HG03039 (cell line): Measurements from ENCODE around the gene PCSK6.

Experiments
- ATAC-seq: cut with Tn5 transposase; IDR thresholded peaks from one replicate; pipeline ENCODE4 v1.9.1; 2021; ENCODE audit warnings: mild to moderate bottlenecking, moderate library complexity; ENCODE audit not compliant: unreplicated experiment

The PCSK6 gene

DNA sequence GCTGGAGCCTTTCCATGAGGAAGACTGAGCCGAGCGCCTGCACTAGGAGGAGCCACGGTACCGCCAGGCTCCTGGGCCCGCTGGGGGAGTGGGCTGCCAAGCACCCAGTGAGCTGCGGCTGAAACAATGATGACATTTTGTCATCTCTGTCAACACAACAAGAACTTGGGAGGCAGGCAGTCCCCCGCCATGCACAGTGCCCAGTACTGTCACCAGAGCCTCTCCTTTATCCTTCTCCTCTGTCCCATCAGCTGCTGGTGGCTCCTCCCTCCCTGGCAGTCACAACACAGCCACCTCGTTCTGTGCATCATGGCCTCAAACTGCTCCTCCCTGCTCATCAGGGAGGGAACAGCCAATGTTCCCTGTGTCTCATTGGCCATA lies 34.0 kb upstream of the PCSK6 start:
- ATAC-seq, result no peak

DNA sequence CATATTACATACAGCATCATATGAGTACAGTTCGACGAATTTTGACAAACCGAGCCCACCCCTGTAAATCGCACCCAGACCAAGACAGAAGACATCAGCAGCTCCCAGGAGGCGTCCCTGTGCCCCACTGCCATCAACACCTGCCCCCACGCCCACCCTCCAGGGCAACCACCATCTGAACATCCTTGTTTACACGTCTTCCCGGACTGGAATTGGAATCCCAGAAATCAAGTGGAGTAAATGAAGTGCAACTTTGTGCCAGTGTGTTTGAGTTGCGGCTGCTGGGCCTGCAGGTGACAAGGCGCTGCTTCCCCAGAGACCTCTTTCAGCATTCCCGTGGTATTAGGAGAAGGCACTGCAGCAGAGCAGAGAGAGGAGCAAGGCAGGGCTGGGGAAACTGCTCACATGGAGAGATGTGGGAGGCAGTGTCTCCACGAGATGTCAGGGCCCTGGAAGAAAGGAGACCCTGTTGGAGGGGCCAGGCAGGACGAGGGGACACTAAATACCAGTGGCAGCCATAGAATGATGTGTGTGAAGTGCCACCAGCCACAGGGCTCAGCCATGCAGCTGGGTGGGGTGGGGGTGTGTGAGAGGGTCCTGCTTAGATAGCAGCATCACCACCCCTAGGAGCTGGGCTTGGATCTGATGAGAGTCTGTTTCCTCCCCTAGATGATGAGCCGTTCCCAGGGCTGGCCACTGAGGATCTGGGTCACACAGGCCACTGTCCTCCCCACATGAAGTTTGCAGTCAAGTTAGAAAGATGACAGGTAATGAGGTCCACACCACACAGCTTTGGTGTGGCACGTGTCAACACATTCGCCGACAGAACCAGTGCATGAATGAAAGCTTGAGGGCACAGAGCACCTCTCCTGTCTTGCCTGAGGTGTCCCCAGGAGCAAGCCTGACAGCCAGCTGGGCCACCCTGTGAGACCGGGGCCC lies 33.4 kb upstream of the PCSK6 start:
- ATAC-seq, result no peak

DNA sequence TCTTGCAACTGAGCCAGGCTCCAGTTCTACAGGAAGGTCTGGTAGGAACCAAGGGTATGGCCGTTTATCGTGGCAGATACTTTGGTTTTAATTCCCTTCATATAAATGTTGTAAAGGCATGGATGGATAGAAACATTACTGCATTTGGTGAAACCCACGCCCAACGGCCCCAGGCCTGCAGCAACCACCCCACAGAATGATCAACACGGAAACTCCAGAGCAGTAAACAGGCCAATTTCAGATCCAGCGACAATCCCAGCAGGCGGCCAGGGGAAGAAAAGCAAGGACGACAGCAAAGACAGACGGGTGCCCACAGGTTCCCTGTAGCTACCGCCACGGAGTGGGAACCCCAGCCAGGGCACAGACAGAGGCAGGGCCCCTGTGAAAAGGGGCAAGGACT lies 32.6 kb upstream of the PCSK6 start:
- no peak for ATAC-seq

DNA sequence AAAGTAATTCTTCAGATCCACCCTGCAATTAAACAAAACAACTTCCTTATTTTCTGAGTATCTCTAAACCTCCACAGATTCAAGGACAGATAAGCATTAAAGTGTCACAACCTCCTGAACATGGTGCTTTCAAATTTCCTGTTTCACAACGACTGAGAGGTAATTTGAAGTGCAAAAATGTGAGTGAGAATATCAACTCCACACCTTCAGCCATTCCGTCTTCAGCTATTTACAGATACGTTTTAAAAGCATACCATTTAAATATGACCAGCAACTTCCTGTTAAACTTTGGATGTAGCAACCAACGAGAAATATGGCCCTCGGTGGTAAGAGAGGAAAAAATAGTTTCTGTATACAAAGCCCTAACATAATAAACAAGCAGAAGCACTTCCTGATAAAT lies 32.1 kb upstream of the PCSK6 start:
- no peak for ATAC-seq

DNA sequence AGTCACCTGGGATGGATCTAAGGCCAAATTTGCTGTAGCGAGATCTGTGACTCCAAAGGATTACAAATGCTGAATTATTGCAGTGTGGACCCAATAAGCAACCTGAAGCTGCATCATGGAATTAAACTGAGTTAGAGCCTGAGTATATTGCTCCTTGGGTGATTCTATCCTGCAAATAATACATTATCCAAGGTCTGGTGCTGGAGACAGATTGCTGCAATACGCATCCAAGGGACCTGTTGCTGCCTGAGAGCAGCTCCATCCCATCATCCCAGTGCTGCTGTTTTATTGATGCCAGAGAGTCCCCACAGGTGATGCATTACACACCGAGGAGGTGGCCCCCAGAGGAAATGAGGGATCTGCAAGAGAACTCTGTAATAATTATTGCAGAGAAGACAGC lies 31.6 kb upstream of the PCSK6 start:
- no peak for ATAC-seq

DNA sequence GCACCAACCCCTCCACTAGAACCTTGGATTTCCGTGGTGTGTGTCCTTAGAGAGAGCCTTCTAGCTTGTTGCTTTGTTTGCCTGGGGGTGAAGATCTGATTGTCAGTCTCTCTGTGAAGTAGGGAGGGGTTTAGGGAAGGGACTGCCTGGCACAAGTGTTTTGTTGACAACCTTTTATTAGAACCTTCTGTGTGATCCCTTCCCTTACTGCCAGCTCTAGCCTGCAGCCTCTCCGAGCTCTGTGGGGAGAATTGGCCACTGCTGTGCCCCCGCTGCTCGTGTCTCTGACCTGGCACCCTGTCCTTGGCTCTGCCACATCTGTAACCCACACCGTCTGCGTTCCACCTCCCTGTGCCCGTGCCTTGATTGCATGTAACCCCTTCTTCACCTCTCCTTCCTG lies 30.9 kb upstream of the PCSK6 start:
- no peak for ATAC-seq

DNA sequence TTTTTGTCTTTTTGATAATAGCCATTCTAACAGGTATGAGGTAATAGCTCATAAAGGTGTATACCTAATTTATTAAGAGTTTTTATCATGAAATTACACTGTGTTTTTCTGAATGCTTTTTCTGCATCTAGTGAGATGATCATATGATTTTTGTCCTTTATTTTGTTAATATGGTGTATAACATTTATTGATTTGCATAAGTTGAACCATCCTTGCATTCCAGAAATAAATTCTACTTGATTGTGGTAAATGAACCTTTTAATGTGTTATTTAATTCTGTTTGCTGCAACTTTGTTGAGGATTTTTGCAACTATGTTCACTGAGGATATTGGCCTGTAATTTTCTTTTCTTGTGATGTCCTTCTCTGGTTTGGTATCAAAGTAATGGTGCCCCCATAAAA lies 28.0 kb upstream of the PCSK6 start:
- ATAC-seq, result no peak

DNA sequence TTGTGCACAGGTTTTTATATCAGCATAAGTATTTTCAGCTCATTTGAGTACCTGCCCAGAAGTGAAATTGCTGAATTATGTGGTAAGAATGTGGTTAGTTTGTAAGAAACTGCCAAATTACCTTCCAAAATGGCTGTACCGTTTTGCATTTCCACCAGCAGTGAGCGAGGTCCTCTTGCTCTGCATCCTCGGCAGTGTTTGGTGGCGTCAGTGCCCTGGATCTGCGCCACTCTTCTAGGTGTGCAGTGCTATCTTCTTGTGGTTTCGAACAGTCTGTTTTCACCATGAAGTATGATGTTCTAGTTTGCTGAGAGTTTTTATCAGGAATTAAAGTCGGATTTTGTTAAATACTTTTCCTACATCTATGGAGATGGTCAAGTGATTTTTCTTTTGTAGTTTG lies 24.8 kb upstream of the PCSK6 start:
- no peak for ATAC-seq

DNA sequence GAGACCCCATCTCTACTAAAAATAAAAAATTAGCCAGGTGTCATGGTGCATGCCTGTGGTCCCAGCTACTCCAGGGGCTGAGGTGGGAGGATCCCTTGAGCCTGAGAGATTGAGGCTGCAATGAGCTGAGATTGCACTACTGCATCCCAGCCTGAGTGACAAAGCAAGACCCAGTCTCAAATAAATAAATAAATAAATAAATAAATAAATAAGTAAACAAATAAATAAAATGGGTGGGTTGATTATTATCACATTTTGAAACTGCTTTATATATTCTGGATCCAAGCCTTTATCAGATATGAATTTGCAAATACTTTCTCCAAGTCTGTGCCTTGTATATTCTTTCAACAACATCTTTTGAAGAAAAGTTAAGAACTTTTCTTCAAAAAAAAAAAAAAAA lies 22.2 kb upstream of the PCSK6 start:
- no peak for ATAC-seq

DNA sequence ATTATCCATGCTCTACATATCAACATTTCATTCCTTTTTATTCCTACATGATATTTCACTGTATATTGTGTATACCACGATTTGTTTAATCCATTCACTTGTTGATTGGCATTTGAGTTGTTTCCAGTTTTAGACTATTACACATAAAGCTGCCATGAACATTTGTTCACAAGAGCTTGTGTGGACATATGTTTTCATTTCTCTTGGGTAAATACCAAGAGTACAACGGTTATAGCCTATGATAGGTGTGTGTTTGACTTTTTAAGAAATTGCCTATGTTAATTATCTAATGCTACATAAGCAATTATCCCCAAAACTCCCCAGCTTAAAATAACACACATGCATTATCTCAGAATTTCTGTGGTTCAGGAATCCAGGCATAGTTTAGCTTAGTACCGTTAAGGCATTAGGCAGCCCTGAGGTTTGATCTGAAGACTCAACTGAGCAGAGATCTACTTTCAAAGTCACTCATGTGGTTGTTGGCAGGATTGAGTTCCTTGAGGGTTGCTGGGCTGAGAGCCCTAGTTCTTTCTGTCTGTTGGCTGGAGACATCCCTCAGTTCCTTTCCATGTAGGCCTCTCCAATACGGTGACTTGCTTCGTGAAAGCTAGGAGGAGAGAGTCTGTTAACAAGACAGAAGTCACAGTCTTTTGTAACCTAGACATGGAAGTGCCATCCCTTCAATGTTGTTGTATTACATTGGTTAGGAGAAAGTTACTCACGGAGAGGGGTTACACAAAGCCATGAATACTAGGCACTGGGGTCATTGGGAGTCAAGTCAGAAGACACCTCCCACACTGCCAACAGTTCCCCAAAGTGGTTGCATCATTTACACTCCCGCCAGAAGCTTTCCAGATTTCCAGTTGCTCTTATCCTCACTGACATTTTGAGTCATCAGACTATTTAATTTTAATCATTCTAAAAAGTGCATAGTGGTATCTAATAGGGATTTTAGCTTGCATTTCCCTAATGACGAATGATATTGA lies 21.0 kb upstream of the PCSK6 start:
- ATAC-seq, result no peak

DNA sequence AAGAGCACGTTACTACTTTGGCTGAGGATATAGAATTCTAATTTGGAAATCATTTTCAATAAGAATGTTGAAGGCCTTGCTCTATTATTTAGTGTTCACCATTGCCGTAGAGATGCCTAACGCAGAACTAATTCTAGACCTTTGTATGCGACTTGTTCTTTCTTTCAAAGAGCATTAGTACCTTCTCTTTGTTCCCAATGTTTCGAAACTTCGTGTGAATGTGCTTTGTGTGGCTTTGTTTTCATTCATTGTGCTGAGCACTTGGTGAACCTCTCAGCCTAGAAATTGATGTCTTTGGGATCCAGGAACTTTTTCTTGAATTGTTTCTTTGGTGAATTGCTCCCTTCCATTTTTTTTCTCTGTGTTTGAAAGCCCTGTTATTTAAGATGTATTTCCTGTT lies 19.8 kb upstream of the PCSK6 start:
- ATAC-seq, result no peak

DNA sequence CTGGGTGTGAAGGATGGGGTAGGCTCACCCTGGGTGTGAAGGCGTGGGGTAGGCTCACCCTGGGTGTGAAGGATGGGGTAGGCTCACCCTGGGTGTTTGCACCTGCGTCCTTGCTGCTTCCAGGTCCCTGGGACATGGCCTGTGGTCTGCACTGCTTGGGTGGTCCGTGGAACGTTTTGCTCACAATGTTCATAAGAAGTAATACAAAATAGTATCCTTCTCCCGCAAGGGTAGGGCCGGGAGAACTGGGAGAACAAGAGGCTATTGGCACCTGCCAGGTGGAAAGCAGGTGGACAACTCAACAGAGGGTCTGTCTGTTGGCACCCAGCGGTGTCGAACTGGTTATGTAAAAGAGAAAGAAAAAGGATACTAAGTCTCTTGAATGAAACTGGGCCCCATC lies 17.0 kb upstream of the PCSK6 start:
- ATAC-seq, result no peak

DNA sequence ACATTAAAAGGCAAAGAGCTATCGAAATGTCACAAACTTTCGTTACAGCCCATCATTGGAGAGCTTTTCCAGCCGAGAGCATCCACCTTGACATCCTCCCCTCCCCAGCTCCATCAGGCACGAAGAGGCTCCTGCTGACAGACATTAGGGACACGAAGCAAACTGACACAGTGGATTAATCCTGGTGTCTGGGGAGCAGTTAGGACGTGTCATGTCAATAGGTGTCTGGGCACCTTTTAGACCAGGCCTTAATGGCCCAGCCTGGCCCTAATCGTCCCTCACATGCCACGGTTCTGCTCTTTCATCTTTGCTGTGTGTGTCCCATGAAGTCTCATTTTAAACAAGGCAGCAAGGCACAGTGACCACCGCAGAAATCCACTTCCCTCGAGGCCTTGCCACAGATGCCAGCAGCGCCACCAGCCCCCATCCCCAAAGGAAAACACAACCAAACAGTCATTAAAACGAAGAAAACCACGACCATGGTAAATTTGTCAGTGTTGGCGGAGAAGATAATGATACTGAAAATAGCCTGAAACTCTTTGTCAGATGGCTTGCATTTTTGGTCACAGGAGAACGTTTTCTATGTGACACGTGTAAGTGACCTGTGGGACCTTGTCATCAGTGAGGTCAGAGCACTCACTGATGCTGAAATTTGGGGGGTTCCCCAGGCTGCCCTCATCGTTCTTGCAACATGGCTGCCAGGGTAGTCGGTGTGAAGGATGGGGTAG lies 16.3 kb upstream of the PCSK6 start:
- no peak for ATAC-seq

DNA sequence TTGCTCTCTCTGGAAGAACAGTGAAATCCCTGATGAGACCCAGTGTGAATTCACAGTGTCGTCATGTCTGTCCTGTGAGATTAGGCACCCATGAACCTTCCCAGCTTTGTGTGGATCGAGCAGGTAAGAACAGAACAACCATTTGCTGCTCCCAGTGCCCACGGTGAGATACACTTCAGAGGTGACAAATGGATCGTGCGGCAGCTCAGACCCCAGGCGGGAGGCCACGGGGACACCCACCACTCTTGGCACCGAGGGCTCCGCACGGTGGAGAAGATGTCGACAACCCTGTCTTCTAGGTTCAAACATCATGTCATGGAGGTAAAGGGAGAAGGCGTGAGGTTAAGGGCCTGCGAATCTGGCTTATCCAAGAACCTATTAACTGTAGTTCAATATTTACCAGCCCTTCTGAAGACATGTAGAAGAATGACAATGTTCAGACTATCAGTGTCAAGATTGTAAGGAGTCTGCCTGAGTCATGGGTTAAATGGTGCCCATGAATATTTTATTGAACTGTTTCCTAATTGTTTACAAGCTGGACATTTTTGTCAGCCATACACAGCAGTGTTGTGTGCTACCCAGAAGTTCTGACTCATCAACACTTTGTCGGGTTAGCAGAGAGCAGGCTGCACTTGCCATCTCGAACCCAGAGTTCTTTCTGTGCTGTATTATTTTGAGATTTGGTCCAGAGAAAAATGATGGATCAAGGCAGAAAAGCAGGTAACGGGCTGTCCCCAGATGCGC lies 15.5 kb upstream of the PCSK6 start:
- ATAC-seq, result no peak

DNA sequence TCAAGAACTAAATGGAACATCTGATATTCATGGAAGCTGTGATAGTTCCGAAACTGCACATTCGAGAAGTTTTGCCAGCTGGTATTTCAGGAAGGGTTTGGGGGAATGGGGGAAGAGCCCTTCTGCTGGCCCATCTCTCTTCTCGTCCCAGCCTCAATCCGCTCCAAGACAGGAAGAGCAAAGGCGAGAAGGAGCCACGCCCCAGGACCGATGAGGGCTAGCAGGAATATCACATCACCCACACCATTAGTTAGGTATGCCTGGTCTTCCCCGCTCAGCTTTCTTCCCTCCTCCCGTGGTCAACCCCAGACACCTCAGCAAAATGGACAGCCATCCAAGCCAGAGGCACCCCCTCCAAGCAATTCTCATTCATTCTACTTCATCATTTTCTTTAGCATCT lies 14.9 kb upstream of the PCSK6 start:
- ATAC-seq, result no peak

DNA sequence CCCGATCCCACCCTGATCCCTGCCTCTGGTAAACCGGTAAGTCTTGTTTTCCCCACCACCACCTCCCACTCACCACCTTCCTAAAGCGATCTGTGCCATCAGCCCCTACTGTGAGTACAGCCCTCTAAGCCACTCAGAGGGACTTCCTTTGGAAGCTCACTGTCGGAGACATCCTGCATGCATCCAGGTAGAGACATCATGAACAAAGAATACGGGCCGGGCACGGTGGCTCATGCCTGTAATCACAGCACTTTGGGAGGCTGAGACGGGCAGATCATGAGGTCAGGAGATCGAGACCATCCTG lies 13.7 kb upstream of the PCSK6 start:
- ATAC-seq, result no peak

DNA sequence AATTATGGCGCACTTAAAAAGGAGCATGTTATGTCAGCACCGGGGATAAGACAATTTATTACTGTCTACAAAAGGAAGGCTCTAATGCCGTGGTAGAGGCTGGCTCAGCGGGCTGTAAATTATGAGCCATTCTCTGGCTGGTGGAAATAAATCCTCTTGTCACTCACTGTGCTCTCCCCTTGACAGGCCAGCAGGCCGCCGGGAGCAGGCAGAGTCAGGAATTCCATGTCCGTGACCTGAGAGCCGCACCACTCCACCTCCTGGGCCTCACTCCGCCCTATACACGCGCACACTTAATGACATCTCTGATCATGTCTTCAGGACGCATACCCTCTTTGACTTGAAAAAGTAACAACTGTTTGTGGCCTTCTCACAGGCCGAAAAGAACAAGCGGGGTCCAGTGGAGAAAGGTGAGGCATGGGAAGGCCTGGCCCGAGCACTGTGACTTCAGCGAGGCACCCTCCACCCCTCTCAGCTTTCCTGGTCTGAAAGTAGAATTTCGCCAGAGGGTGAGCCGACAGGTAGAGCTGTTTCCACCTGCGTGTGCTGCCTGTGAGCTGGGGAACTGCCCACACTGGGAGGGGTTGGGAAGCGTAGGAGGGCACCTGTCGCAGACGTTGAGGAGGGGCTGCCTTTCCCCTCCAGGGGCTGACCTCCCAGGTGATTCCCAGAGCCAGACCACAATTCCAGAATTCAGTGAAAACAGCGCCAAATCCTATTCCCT lies 13.2 kb upstream of the PCSK6 start:
- ATAC-seq, result no peak

DNA sequence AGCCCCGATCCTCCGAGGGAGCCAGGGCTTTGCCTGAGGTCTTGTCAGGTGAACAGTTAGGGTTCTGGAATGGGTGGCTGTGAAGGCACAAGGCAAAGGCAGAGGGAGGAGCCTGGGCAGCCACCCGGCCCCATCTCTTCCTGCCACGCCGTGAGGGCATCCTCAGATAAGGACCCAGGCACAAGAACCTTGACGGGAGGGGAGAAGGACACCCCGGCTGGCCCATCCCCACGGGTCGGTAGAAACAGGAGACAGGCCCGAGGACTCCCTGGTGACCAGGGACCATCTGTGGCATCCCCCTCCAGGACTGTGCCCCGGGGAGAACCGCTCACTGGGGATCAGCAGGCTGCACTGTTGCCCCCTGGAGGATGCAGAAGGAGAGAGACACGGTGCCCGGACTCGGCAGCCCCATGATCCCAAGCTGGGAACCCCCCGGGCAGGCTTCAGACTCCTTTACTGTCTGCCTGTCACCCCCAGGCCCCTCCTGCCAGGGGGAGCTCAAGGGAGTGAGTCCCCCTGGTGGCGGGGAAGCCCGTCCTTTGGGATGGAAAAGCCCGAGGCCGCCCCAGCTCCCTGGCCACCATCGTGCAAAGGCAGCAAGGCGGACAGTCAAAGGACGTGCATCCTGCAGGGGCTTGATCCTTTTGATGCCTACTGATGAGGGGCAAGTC lies 12.3 kb upstream of the PCSK6 start:
- ATAC-seq, result peak; percentile 43

DNA sequence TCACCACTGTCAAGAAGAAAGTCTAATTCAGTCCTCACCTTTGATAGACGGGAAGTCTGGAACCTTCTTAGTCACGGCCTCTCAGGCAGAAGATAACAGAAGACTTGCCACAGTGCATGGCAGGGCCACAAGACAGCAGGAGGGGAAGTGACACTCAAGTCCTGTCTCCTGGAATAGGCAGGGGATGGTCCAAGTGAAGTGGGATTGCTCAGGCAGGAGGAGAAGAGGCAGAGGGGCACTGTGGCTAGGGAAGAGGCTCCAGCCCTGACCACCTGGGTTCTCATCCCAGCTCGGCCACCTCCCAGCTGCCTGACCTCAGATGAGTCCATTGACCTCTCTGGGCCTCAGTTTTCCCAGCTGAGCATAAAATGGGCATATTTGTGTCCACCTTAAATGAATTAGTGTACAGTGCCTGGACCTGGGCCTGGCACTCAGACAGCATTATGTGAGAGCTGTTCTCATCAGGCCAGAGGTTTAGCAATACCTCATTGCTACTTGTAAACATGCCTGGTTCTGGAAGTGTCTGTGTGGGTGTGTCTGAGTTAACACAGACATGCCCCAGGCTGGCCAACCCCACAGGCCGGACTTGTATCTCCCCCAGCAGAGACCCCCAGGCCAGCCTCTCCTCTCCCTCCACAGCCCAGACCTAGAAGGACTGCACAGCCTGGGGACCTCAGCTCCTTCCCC lies 11.5 kb upstream of the PCSK6 start:
- no peak for ATAC-seq
